GM23248 (cell line): ENCODE measurements around the gene REC114.

Experiments
- EZH2 ChIP-seq: fragments of 200-600 bp; sonication (generic); IDR thresholded peaks from 2 replicates; pipeline ENCODE4 v1.6.1; 2018; ENCODE audit warnings: antibody characterized with exemption, mild to moderate bottlenecking; ENCODE audit not compliant: insufficient read depth, poor library complexity, severe bottlenecking
- EZH2phosphoT487 ChIP-seq: fragments of 200-600 bp; sonication (generic); IDR thresholded peaks from 2 replicates; pipeline ENCODE4 v1.6.1; 2018; ENCODE audit warnings: antibody characterized with exemption, moderate library complexity, mild to moderate bottlenecking, low read depth; ENCODE audit not compliant: insufficient read depth

- TF ChIP-seq EZH2 (no peak), EZH2phosphoT487 (no peak)
These were observed 166.0 kb downstream of the REC114 start for GRCh38 chr15:73608941-73609340.
